IPS DF 6.9 (cell line): ENCODE measurements around the gene RERE.

Experiments used
- DNase-seq: peaks from one replicate; pipeline ENCODE4 v3.0.0-alpha.2; 2013; ENCODE audit warnings: low read depth, low spot score
- H3K27ac ChIP-seq: one replicate; pipeline ENCODE4 v1.5.1; 2013; ENCODE audit warnings: low read length, control low read depth
- H3K27me3 ChIP-seq: 2 replicates; pipeline ENCODE4 v1.6.1; 2013; ENCODE audit warnings: mild to moderate bottlenecking, low read length; ENCODE audit not compliant: control insufficient read depth, insufficient read depth
- H3K36me3 ChIP-seq: 2 replicates; pipeline ENCODE4 v1.6.1; 2013; ENCODE audit warnings: low read length; ENCODE audit not compliant: control insufficient read depth, insufficient read depth
- H3K4me1 ChIP-seq: 2 replicates; pipeline ENCODE4 v1.6.1; 2013; ENCODE audit warnings: low read length; ENCODE audit not compliant: control insufficient read depth, insufficient read depth
- H3K4me3 ChIP-seq: 2 replicates; pipeline ENCODE4 v1.5.1; 2013; ENCODE audit warnings: mild to moderate bottlenecking, low read length
- H3K9me3 ChIP-seq: 2 replicates; pipeline ENCODE4 v1.6.1; 2013; ENCODE audit warnings: low read length, inconsistent platforms; ENCODE audit not compliant: control insufficient read depth, insufficient read depth
- WGBS: extraction: QIAGEN DNeasy Blood & Tissue Kit; methylation state at CpG from one replicate; pipeline ENCODE4 v1.1.7; 2013; ENCODE audit warnings: mixed read lengths, missing lambda C conversion rate; ENCODE audit not compliant: insufficient read length, insufficient coverage; 5-methylcytosine and 5-hydroxymethylcytosine counted together

Gene RERE

GRCh38 chr1:8392522-8392921 is 424.9 kb downstream of the RERE start:
- Histone ChIP-seq H3K27me3 (no peaks in the 10 kb centered on the region), H3K36me3 (no peaks in the 10 kb centered on the region), H3K4me1 (peaks cover 5% of the 10 kb centered on the region), H3K4me3 (no peak overlapping the region), H3K27ac (no peak overlapping the region), H3K9me3 (no peaks in the 10 kb centered on the region)
- WGBS, result no CpG with 5 or more reads among the region's 7 CpGs
- no peak for DNase-seq

- H3K9me3 ChIP-seq, result no peaks in the 10 kb centered on the region
- H3K4me3 ChIP-seq, result no peak overlapping the region
- H3K27ac ChIP-seq, result no peak overlapping the region
- WGBS, result 100% methylated on average over 1 of the region's 4 CpGs
- H3K27me3 ChIP-seq, result no peaks in the 10 kb centered on the region
- H3K4me1 ChIP-seq, result peaks cover 2% of the 10 kb centered on the region; the same call in 1 of the 2 replicates
- no peak for DNase-seq
- H3K36me3 ChIP-seq, result no peaks in the 10 kb centered on the region
Observed at GRCh38 chr1:8390707-8391106, 426.7 kb downstream of the RERE start.

GRCh38 chr1:8389958-8390535 is 427.4 kb downstream of the RERE start:
- WGBS, result no CpG with 5 or more reads among the region's 7 CpGs
- Histone ChIP-seq H3K27ac (no peak overlapping the region), H3K36me3 (no peaks in the 10 kb centered on the region), H3K4me1 (no peaks in the 10 kb centered on the region), H3K9me3 (no peaks in the 10 kb centered on the region), H3K4me3 (no peak overlapping the region), H3K27me3 (no peaks in the 10 kb centered on the region)
- no peak for DNase-seq

- Histone ChIP-seq H3K27me3 (no peaks in the 10 kb centered on the region), H3K36me3 (no peaks in the 10 kb centered on the region), H3K9me3 (no peaks in the 10 kb centered on the region), H3K27ac (no peak overlapping the region), H3K4me1 (no peaks in the 10 kb centered on the region), H3K4me3 (no peak overlapping the region; the same call in 1 of the 2 replicates)
- DNase-seq, result no peak
- no CpG with 5 or more reads among the region's 12 CpGs for WGBS
Observed at GRCh38 chr1:8388732-8389562, 428.5 kb downstream of the RERE start.

- no peaks in the 10 kb centered on the region for H3K27me3 ChIP-seq
- H3K4me3 ChIP-seq, result no peak overlapping the region
- no peak overlapping the region for H3K27ac ChIP-seq
- H3K9me3 ChIP-seq, result no peaks in the 10 kb centered on the region
- DNase-seq, result no peak
- H3K4me1 ChIP-seq, result peaks cover 3% of the 10 kb centered on the region
- no peaks in the 10 kb centered on the region for H3K36me3 ChIP-seq
Observed at GRCh38 chr1:8386247-8386646, 431.2 kb downstream of the RERE start.

GRCh38 chr1:8384577-8384976 is 432.9 kb downstream of the RERE start:
- WGBS, result no CpG with 5 or more reads among the region's 2 CpGs
- Histone ChIP-seq H3K27ac (no peak overlapping the region), H3K4me3 (no peak overlapping the region), H3K9me3 (no peaks in the 10 kb centered on the region), H3K4me1 (peaks cover 5% of the 10 kb centered on the region), H3K27me3 (no peaks in the 10 kb centered on the region), H3K36me3 (no peaks in the 10 kb centered on the region)
- DNase-seq, result no peak

GRCh38 chr1:8384088-8384487 is 433.4 kb downstream of the RERE start:
- H3K9me3 ChIP-seq, result no peaks in the 10 kb centered on the region
- H3K4me3 ChIP-seq, result no peak overlapping the region
- no peak for DNase-seq
- no CpG with 5 or more reads among the region's 6 CpGs for WGBS
- no peaks in the 10 kb centered on the region for H3K27me3 ChIP-seq
- H3K36me3 ChIP-seq, result no peaks in the 10 kb centered on the region
- H3K27ac ChIP-seq, result no peak overlapping the region
- peaks cover 6% of the 10 kb centered on the region for H3K4me1 ChIP-seq

GRCh38 chr1:8382608-8383505 is 434.6 kb downstream of the RERE start:
- Histone ChIP-seq H3K4me1 (peaks cover 6% of the 10 kb centered on the region), H3K36me3 (no peaks in the 10 kb centered on the region), H3K27ac (no peak overlapping the region), H3K4me3 (no peak overlapping the region), H3K9me3 (no peaks in the 10 kb centered on the region), H3K27me3 (no peaks in the 10 kb centered on the region)
- WGBS, result no CpG with 5 or more reads among the region's 15 CpGs
- no peak for DNase-seq

- Histone ChIP-seq H3K9me3 (no peaks in the 10 kb centered on the region), H3K36me3 (no peaks in the 10 kb centered on the region), H3K27ac (no peak overlapping the region), H3K27me3 (no peaks in the 10 kb centered on the region), H3K4me1 (peaks cover 6% of the 10 kb centered on the region), H3K4me3 (no peak overlapping the region)
- no peak for DNase-seq
- WGBS, result no CpG with 5 or more reads among the region's 9 CpGs
Observed at GRCh38 chr1:8382051-8382505, 435.4 kb downstream of the RERE start.

GRCh38 chr1:8381618-8382017 is 435.8 kb downstream of the RERE start:
- Histone ChIP-seq H3K4me1 (peaks cover 6% of the 10 kb centered on the region), H3K9me3 (no peaks in the 10 kb centered on the region), H3K4me3 (no peak overlapping the region), H3K27me3 (no peaks in the 10 kb centered on the region), H3K27ac (no peak overlapping the region), H3K36me3 (no peaks in the 10 kb centered on the region)
- no CpG with 5 or more reads among the region's 8 CpGs for WGBS
- no peak for DNase-seq
